MM.1S (cell line): ENCODE results near the gene ANO10.
A peak's percentile ranks its signal among the peaks of the same experiment; 100 is the strongest.

Source experiments
- DNase-seq: peaks from one replicate; pipeline ENCODE4 v3.0.0-alpha.2; 2015
- H2AFZ ChIP-seq: fragments of 300-600 bp; sonication (generic); 2 replicates; pipeline ENCODE4 v1.6.0; 2016; ENCODE audit warnings: antibody characterized with exemption, low read length
- H3F3A ChIP-seq: fragments of 300-600 bp; sonication (generic); 2 replicates; pipeline ENCODE4 v1.6.1; 2016; ENCODE audit warnings: mild to moderate bottlenecking, antibody characterized with exemption, low read length, moderate library complexity, mixed read lengths; ENCODE audit not compliant: insufficient read depth
- H3K27ac ChIP-seq: fragments of 300-600 bp; sonication (generic); 2 replicates; pipeline ENCODE4 v1.5.1; 2016; ENCODE audit warnings: mild to moderate bottlenecking, low read length
- H3K27me3 ChIP-seq: fragments of 300-600 bp; sonication (generic); replicated peaks from 2 replicates; pipeline ENCODE4 v1.6.0; 2016; ENCODE audit warnings: low read length; ENCODE audit not compliant: insufficient read depth
- H3K36me3 ChIP-seq: fragments of 300-600 bp; sonication (generic); replicated peaks from 2 replicates; pipeline ENCODE4 v1.6.1; 2016; ENCODE audit warnings: mild to moderate bottlenecking, low read length, mixed read lengths; ENCODE audit not compliant: insufficient read depth
- H3K4me1 ChIP-seq: fragments of 300-600 bp; sonication (generic); 2 replicates; pipeline ENCODE4 v1.6.1; 2016; ENCODE audit warnings: low read length, mixed read lengths
- H3K4me2 ChIP-seq: fragments of 300-600 bp; sonication (generic); 2 replicates; pipeline ENCODE4 v1.6.0; 2016; ENCODE audit warnings: low read depth, low read length
- H3K4me3 ChIP-seq: fragments of 300-600 bp; sonication (generic); 2 replicates; pipeline ENCODE4 v1.5.1; 2016; ENCODE audit warnings: low read length, mixed read lengths
- H3K79me2 ChIP-seq: fragments of 300-600 bp; sonication (generic); 2 replicates; pipeline ENCODE4 v1.6.1; 2016; ENCODE audit warnings: mixed run types, low read length, mixed read lengths
- H3K9ac ChIP-seq: fragments of 300-600 bp; sonication (generic); 2 replicates; pipeline ENCODE4 v1.6.1; 2016; ENCODE audit warnings: low read length, mixed read lengths
- H3K9me2 ChIP-seq: fragments of 300-600 bp; sonication (generic); replicated peaks from 2 replicates; pipeline ENCODE4 v1.6.1; 2016; ENCODE audit warnings: mild to moderate bottlenecking, low read length, mixed read lengths; ENCODE audit not compliant: insufficient read depth
- H3K9me3 ChIP-seq: fragments of 300-600 bp; sonication (generic); replicated peaks from 2 replicates; pipeline ENCODE4 v1.6.1; 2016; ENCODE audit warnings: mild to moderate bottlenecking, low read length, mixed read lengths; ENCODE audit not compliant: insufficient read depth
- H4K20me1 ChIP-seq: fragments of 300-600 bp; sonication (generic); 2 replicates; pipeline ENCODE4 v1.6.1; 2016; ENCODE audit warnings: mild to moderate bottlenecking, low read length, moderate library complexity, mixed read lengths; ENCODE audit not compliant: insufficient read depth
- EZH2 ChIP-seq: fragments of 300-600 bp; sonication (generic); optimal IDR thresholded peaks from 2 replicates; pipeline ENCODE3; 2017; ENCODE audit warnings: low read depth, mild to moderate bottlenecking, antibody characterized with exemption, low read length, mixed read lengths
- EZH2phosphoT487 ChIP-seq: fragments of 300-600 bp; sonication (generic); IDR thresholded peaks from 2 replicates; pipeline ENCODE4 v1.6.1; 2018; ENCODE audit warnings: antibody characterized with exemption, low read length
- TF ChIP-seq, protein P1 (sequence below): fragments of 300-600 bp; sonication (generic); IDR thresholded peaks from 2 replicates; pipeline ENCODE4 v1.5.1; 2016; ENCODE audit warnings: antibody characterized with exemption, low read length, mixed read lengths

Gene ANO10

DNA sequence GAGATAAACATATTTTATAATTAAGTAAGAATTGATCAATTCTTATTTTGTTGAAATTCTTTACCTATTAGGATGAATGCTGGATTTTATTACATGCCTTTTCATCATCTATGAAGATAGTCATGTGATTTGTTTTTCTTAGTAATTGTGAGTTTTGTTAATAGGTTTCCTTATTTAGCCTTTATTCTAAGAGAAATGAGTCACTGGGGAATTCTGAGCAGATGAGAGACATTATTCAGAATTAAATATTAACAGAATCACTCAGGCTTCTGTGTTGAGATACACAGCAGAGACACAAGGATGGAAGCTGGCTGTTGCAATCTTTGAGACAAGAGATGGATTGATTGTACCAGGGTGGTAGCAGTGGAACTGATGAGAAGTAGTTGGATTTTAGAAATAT, 7.4 kb upstream of the ANO10 start:
- TF ChIP-seq EZH2 (no peak), EZH2phosphoT487 (no peak)
- TF ChIP-seq, protein P1, sequence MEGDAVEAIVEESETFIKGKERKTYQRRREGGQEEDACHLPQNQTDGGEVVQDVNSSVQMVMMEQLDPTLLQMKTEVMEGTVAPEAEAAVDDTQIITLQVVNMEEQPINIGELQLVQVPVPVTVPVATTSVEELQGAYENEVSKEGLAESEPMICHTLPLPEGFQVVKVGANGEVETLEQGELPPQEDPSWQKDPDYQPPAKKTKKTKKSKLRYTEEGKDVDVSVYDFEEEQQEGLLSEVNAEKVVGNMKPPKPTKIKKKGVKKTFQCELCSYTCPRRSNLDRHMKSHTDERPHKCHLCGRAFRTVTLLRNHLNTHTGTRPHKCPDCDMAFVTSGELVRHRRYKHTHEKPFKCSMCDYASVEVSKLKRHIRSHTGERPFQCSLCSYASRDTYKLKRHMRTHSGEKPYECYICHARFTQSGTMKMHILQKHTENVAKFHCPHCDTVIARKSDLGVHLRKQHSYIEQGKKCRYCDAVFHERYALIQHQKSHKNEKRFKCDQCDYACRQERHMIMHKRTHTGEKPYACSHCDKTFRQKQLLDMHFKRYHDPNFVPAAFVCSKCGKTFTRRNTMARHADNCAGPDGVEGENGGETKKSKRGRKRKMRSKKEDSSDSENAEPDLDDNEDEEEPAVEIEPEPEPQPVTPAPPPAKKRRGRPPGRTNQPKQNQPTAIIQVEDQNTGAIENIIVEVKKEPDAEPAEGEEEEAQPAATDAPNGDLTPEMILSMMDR: no peak
- no peak for DNase-seq
- Histone ChIP-seq H3K9me3 (no peaks in the 10 kb centered on the region), H3K9ac (no peak overlapping the region), H2AFZ (no peak overlapping the region), H4K20me1 (no peaks in the 10 kb centered on the region), H3K9me2 (no peaks in the 10 kb centered on the region), H3K36me3 (no peaks in the 10 kb centered on the region), H3K4me3 (no peak overlapping the region), H3K4me1 (peaks cover 7% of the 10 kb centered on the region), H3F3A (no peaks in the 10 kb centered on the region; the same call in 1 of the 2 replicates), H3K27ac (no peak overlapping the region), H3K79me2 (no peaks in the 10 kb centered on the region), H3K27me3 (no peaks in the 10 kb centered on the region), H3K4me2 (no peak overlapping the region)

DNA sequence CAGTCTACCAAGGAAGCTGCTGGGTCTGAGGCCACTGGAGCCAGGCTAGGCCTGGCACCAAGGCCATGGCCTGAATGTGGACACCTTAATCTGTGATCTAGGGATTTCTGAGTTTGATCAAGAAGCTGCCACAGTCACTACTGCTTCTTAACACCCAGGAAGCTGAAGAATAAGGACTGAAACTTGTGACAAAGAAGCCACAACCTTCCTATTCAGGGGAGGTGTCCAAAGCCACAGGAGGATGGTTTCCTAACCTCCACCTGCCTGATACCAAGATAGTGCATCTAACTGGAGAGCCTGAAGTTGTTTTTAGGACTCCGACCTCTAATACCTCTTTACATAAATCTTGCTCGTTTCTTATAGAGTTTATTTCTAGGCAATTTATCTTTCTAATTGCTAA, 5.5 kb upstream of the ANO10 start:
- no peaks in the 10 kb centered on the region for H3K27me3 ChIP-seq
- no peaks in the 10 kb centered on the region for H4K20me1 ChIP-seq
- 0 out of 2 replicates have a peak overlapping the region, but pooled peaks have one; percentile 29 for H2AFZ ChIP-seq
- no peaks in the 10 kb centered on the region for H3K9me2 ChIP-seq
- peaks cover 3% of the 10 kb centered on the region for H3F3A ChIP-seq
- no peaks in the 10 kb centered on the region for H3K79me2 ChIP-seq
- peak overlapping the region; percentile 19; the same call in 1 of the 2 replicates for H3K4me2 ChIP-seq
- no peaks in the 10 kb centered on the region for H3K36me3 ChIP-seq
- no peak overlapping the region for H3K4me3 ChIP-seq
- H3K4me1 ChIP-seq: peaks cover 7% of the 10 kb centered on the region
- no peak for DNase-seq
- no peaks in the 10 kb centered on the region for H3K9me3 ChIP-seq
- TF ChIP-seq EZH2 (no peak), EZH2phosphoT487 (no peak)
- TF ChIP-seq, protein P1: no peak
- no peak overlapping the region for H3K27ac ChIP-seq
- H3K9ac ChIP-seq: no peak overlapping the region

DNA sequence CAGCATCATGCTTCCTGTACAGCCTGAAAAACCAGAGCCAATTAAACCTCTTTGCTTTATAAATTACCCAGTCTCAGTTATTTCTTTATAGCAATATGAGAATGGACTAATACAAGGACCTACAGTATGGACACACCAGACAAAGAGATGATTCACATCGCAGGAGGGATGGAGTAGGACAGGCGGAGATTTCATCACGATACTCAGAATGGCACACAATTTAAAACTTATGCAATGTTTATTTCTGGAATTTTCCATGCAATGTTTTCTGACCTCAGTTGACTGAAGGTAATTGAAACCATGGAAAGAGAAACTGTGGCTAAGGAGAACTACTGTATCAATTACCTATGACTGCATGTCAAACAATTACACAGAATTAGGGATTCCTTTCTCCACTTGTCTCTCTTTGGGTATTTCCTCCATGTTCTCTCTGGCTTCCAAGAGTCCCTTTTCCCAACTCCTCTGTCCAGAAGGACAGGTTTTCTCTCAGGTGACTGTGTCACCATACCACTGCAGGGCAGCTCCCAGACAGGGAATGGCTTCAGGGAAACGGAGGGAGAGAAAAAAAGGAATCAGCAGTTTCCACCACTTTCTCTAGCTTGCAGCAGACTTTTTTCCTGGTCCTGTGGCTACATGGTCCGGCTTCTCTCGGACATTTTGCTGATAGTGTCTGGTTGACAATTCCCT, 3.0 kb upstream of the ANO10 start:
- Histone ChIP-seq H3F3A (peaks cover 4% of the 10 kb centered on the region), H3K4me1 (peaks cover 7% of the 10 kb centered on the region), H4K20me1 (no peaks in the 10 kb centered on the region), H3K27ac (no peak overlapping the region), H3K36me3 (no peaks in the 10 kb centered on the region), H3K27me3 (no peaks in the 10 kb centered on the region), H3K9ac (no peak overlapping the region), H3K79me2 (no peaks in the 10 kb centered on the region), H3K9me2 (no peaks in the 10 kb centered on the region), H3K9me3 (no peaks in the 10 kb centered on the region), H3K4me2 (no peak overlapping the region), H3K4me3 (no peak overlapping the region), H2AFZ (no peak overlapping the region)
- TF ChIP-seq EZH2phosphoT487 (no peak), EZH2 (no peak)
- TF ChIP-seq, protein P1: no peak
- DNase-seq: no peak
